UCSD-AML1 (cell line): ENCODE data around the gene ACTA2.
A peak's percentile ranks its signal among the peaks of the same experiment; 100 is the strongest.

ENCODE experiments used
- DNase-seq: peaks from one replicate; lab custom pipeline; 2025; ENCODE audit not compliant: unreplicated experiment; lab: John Stamatoyannopoulos, UW

ACTA2 gene

GRCh38 chr10:88952647-88953111 lies at the start of gene ACTA2:
TSS of gene ACTA2 (minus strand) at chr10:88952773. CDS start at chr10:88948930, 3,843 bp downstream.
- no peak for DNase-seq

- no peak for DNase-seq
Measured at GRCh38 chr10:89001729-89002072, 49.1 kb upstream of the ACTA2 start.

GRCh38 chr10:89001024-89001728 lies 48.6 kb upstream of the ACTA2 start:
- DNase-seq, result no peak

- DNase-seq, result no peak
Measured at GRCh38 chr10:88999625-89000024, 47.1 kb upstream of the ACTA2 start.

GRCh38 chr10:88996927-88997326 lies 44.4 kb upstream of the ACTA2 start:
- no peak for DNase-seq

GRCh38 chr10:88995156-88995876 lies 42.7 kb upstream of the ACTA2 start:
- no peak for DNase-seq

GRCh38 chr10:88994019-88994418 lies 41.4 kb upstream of the ACTA2 start:
- DNase-seq, result no peak

- no peak for DNase-seq
Measured at GRCh38 chr10:88992921-88993524, 40.5 kb upstream of the ACTA2 start.

- no peak for DNase-seq
Measured at GRCh38 chr10:88991899-88992320, 39.3 kb upstream of the ACTA2 start.

GRCh38 chr10:88991161-88991898 lies 38.8 kb upstream of the ACTA2 start:
- peak; percentile 59 for DNase-seq

GRCh38 chr10:88990384-88991160 lies 38.0 kb upstream of the ACTA2 start, which contains the start of gene FAS:
TSS of gene FAS (plus strand) at chr10:88990798. CDS start at chr10:88990877, 79 bp downstream.
- DNase-seq, result peak; percentile 58

- no peak for DNase-seq
Measured at GRCh38 chr10:88989824-88990383, 37.3 kb upstream of the ACTA2 start.

GRCh38 chr10:88989423-88989822 lies 36.9 kb upstream of the ACTA2 start:
- DNase-seq, result no peak

- no peak for DNase-seq
Measured at GRCh38 chr10:88987840-88988239, 35.3 kb upstream of the ACTA2 start.

- no peak for DNase-seq
Measured at GRCh38 chr10:88987243-88987725, 34.7 kb upstream of the ACTA2 start.

- DNase-seq, result no peak
Measured at GRCh38 chr10:88986549-88987242, 34.1 kb upstream of the ACTA2 start.

GRCh38 chr10:88984525-88984924 lies 32.0 kb upstream of the ACTA2 start:
- no peak for DNase-seq

- no peak for DNase-seq
Measured at GRCh38 chr10:88983939-88984338, 31.4 kb upstream of the ACTA2 start.

- DNase-seq, result no peak
Measured at GRCh38 chr10:88983206-88983605, 30.6 kb upstream of the ACTA2 start.
